ENCODE results near the gene TAOK2. TPM values are rescaled to one million over a fixed set of nuclear protein-coding genes. Genes with fewer than 3 reads are reported as not detected.
A peak's percentile ranks its signal among the peaks of the same experiment; 100 is the strongest.

The TAOK2 gene
- total and polyA plus RNA-seq, 2 of the 13 experiments (the other 11 are each of a cell fraction or from before 2014, with no cell fraction given): 17.4 to 43.2 TPM

GRCh38 chr16:29961127-29961478, 12.6 kb upstream of the TAOK2 start (continued):
- TF ChIP-seq ZNF646 (CRISPR knock-in tag; IDR thresholded peaks at IDR 0.05): no peak

- ChIA-PET CTCF (ENCODE audit: low intra/inter-chr PET ratio, low total read pairs) (no interaction called here), POLR2A (interaction anchor here (0.8 to 4.6 kb wide), 17 partner anchors 10 to 446 kb away, joined by 3 to 47 read pairs (median 4); partner anchors contain the start of genes CDIPT, HIRIP3, INO80E and KCTD13)
- in situ Hi-C loops (cut with HindIII; ENCODE audit: extremely low pct_ligation_motif_present, low pct_unique_long_range_greater_than_20kb) (loop anchor here (5.0 kb wide), 1 partner anchor 34 kb away; the partner anchor contains the start of gene KCTD13), intact Hi-C loops (cut with micrococcal nuclease; ENCODE audit: unreplicated experiment) (loop anchor here (1.0 to 5.0 kb wide), 4 partner anchors 34 to 98 kb away; partner anchors contain the start of genes ASPHD1, CDIPT, HIRIP3 and INO80E)
- no peaks in the 10 kb centered on the region; a peak in 1 of 5 replicates for H3K27me3 ChIP-seq (ENCODE audit: control insufficient read depth in 1 of 2, insufficient read depth in 2 of 2, low read length in 2 of 2)
- peaks cover 56% of the 10 kb centered on the region for H3K4me1 ChIP-seq (ENCODE audit: insufficient read depth, low read length)
- H3K36me3 ChIP-seq (replicated peaks in 1 of 2; ENCODE audit: control insufficient read depth in 1 of 2, insufficient read depth in 2 of 2, low read length in 2 of 2): no peaks in the 10 kb centered on the region
- H4K20me1 ChIP-seq (ENCODE audit: insufficient read depth, low read length): no peaks in the 10 kb centered on the region
- FAIRE-seq (no peak), DNase-seq (ENCODE audit: low spot score) (peak; percentile 81), ATAC-seq (peak; percentile 78)
- peak within 1 kb of the TSS; percentile 81 for H3K27ac ChIP-seq (ENCODE audit: extremely low read length, insufficient read depth, low read length)
- H3K9me3 ChIP-seq (ENCODE audit: low read length): no peaks in the 10 kb centered on the region
- H3K9ac ChIP-seq (ENCODE audit: insufficient read depth, low read depth, low read length): peak within 1 kb of the TSS; percentile 80
- TSS peak; percentile 92 for BruUV-seq (replicated peaks)
- peak within 1 kb of the TSS; percentile 68 for H2AFZ ChIP-seq (ENCODE audit: low read length)
- 3% methylated on average over 38 of the region's 75 CpGs for WGBS (ENCODE audit: low lambda C conversion rate)
- peak within 1 kb of the TSS; percentile 97 for H3K4me2 ChIP-seq (ENCODE audit: low read depth, low read length)
- peak within 1 kb of the TSS; percentile 65 to 87 (median 80) for H3K4me3 ChIP-seq (replicated peaks in 1 of 3; ENCODE audit: insufficient read depth in 1 of 3, low read depth in 2 of 3, low read length in 3 of 3)
- no peaks in the 10 kb centered on the region for H3K79me2 ChIP-seq (ENCODE audit: insufficient read depth, low read length)
- TF ChIP-seq ZNF7 (CRISPR knock-in tag; IDR thresholded peaks at IDR 0.05) (peak; percentile 14; the same call in 1 of the 2 replicates), NBN (conservative IDR thresholded peaks at IDR 0.05) (no peak), LCORL (IDR thresholded peaks at IDR 0.05) (no peak), LCORL (CRISPR knock-in tag; IDR thresholded peaks at IDR 0.05) (peak; percentile 74; the same call in 1 of the 2 replicates), THYN1 (CRISPR knock-in tag; IDR thresholded peaks at IDR 0.05; ENCODE audit: borderline replicate concordance, low read depth) (peak; percentile 89; the same call in 1 of the 2 replicates), ZNF484 (CRISPR knock-in tag; IDR thresholded peaks at IDR 0.05; ENCODE audit: borderline replicate concordance, low read depth) (0 out of 2 replicates have a peak, but pooled peaks have one; percentile 44), NONO (IDR thresholded peaks at IDR 0.05) (no peak), NONO (CRISPR knock-in tag; conservative IDR thresholded peaks at IDR 0.05) (no peak), KDM6A (CRISPR knock-in tag; IDR thresholded peaks at IDR 0.05; ENCODE audit: low read depth) (no peak), U2AF2 (IDR thresholded peaks at IDR 0.05; ENCODE audit: low read depth, low read length) (no peak), FIP1L1 (IDR thresholded peaks at IDR 0.05; ENCODE audit: borderline replicate concordance, insufficient read depth, low read depth, low read length) (no peak), CBX1 (IDR thresholded peaks at IDR 0.05; ENCODE audit: low read depth) (peak; percentile 90), FOXA1 (IDR thresholded peaks at IDR 0.05) (no peak), FOXA1 (CRISPR knock-in tag; IDR thresholded peaks at IDR 0.05) (no peak), YEATS2 (CRISPR knock-in tag; IDR thresholded peaks at IDR 0.05; ENCODE audit: borderline replicate concordance) (no peak; the same call in 1 of the 2 replicates), ZMAT3 (CRISPR knock-in tag; conservative IDR thresholded peaks at IDR 0.05) (peak; percentile 77; the same call in 1 of the 2 replicates), ZNF660 (CRISPR knock-in tag; IDR thresholded peaks at IDR 0.05; ENCODE audit: borderline replicate concordance, low read depth) (no peak)
Observed at GRCh38 chr16:29961479-29962343, 12.0 kb upstream of the TAOK2 start, which contains the start of gene TMEM219. TMEM219 (plus strand) TSS chr16:29962079; CDS start chr16:29963144, 1,065 bp downstream.

Data from HepG2 (cell line).